Activated naive CD4-positive, alpha-beta T cell (primary cell): ENCODE results near the gene DIPK1A.

Experiments
- DNase-seq, 4 experiments: peaks; one replicate each; lab custom pipeline; 2025; lab: John Stamatoyannopoulos, UW

Gene DIPK1A

DNA sequence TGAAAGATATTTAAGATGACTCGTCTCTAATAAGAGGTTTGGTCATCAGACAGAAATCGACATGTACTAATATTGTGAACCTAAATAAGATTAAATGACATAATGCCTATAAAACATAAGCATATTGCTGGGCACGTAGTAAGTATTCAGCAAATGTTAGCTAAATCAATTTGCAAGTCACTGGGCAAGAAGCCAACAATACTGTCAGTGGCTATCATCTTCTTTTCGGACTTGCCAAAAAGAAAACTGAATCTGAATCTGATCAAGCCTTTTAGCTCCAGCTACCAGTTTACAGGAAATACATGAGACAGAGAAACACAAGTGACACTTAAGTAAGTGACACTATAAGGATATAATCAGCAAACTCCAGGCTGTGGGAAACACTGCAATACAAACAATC, 83.5 kb downstream of the DIPK1A start:
- no peak for DNase-seq

DNA sequence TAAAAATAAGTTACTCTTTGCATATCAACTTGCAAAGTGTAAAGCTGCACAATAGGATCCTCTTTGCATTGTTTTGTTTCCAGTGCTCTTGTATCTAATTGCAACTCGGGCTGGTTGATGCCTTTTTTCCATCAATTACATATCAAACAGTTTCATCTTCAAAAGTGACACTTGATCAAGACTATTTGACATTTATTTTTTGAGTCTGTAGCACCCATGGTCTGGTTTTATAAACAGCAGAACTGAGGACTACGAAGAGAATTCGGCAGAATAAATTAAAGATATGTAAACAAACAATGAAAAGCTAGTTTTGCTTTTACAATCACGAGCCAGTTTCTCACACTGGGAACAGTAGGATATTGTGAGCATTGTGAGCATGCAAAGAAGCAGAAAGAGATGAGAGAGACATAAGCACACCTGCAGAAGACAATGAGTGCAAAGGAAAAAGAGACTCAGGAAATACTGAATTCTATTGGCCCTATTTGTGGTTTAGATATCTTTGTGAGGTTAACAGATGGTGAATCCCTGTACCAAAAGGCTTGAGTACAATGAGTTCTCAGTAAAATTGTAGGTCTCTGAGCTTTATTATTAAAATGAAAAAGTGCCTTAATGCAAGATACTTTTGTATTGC, 84.1 kb downstream of the DIPK1A start:
- DNase-seq, result no peak

GRCh38 chr1:92876351-92876750, 84.9 kb downstream of the DIPK1A start:
- no peak for DNase-seq

DNA sequence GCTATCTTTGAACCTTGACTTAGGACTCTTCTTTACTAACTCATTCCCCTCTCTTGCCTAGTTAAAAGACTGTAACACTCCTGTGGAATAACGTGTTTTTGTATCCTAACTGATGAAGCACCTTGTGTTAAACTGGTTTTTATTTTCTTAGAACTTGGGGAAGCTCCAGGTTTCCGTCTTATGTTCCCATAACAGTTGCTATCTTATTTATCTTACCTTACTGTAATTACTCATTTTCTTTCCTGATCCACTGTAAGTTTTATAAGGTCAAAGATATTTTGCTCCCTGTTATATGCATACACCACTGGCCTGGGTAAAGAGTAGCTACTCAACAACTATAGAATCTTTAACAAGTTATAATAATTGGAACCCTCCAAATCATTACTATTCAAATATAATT, 86.3 kb downstream of the DIPK1A start:
- no peak for DNase-seq

DNA sequence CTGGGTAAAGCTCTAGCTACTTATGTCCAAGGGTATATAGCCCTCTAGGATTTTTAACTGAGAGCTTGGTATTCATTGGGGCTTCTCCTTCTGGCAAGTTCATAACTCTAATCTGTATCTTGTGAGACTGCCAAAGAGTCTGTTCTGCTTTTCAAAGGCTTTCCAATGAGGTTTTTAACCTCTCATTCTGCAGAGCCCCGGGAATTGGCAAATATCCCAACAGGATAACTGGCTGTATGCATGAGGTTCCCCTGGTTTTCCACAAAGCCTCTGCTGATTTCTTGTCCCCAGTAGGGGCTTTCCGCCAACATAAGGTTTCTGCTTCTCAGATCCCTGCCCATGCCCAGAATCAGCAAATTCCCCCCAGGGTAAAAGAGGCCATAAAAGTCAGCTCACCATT, 88.5 kb downstream of the DIPK1A start:
- DNase-seq, result no peak

DNA sequence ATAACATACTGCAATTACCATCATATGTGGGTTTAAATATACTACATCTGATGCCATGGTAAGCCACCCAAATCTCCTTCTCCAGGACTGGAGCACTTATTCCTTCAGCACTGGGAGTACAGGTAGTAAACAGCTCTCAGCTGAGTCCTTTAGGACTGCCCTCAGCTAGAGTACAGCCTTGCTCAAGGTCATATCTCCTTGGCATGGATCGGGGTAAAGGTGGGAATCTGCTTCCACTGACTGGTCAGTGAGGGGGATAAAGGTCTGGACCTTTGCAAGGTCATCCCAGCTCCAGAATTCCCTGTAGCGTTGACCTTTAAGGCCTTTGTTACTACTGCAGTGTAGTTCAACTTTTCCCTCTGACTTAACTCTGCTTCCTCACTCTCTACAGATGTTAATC, 90.7 kb downstream of the DIPK1A start:
- DNase-seq, result no peak

GRCh38 chr1:92864131-92864530, 97.1 kb downstream of the DIPK1A start:
- no peak for DNase-seq

GRCh38 chr1:92862605-92863004, 98.7 kb downstream of the DIPK1A start:
- DNase-seq, result no peak

- no peak for DNase-seq
Measured at GRCh38 chr1:92859400-92860039, 101.7 kb downstream of the DIPK1A start.

DNA sequence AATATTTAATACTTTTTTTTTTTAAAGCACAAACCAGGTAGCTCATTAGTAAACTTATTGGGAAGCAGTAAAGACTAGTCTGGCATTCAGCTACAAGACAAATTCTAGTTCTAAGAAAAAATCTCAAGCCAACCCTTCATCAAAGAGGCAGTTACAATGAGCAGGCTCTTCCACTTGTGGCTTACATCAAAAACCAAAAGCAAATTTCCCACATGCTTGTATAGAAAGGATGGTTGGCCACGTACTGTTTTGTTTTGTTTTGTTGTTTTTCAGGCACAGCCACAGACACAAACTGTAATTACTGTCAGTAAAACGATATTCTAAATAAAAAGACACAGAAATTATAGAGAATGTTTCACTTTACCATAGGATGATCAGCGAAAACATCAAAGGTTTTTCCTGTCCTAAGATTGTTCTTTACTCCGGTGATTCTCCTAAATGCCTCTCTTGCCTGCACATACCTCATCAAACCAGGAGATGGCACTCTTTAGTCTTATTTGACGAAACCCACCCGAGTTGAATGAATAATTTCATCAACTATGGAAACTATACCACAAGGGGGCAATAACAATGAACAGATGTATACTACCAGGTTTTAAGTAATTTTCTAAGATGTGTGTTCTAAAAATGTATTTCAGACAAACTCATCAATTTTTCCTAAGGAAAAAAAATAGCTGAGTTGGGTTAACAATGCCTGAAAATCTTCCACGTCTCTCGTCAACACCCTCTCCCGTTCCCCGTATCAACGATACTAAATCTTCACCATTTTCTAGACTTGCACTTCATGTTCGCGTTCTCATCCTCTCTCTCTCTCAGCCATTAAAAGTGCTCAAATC, 102.5 kb downstream of the DIPK1A start:
- DNase-seq, result no peak

DNA sequence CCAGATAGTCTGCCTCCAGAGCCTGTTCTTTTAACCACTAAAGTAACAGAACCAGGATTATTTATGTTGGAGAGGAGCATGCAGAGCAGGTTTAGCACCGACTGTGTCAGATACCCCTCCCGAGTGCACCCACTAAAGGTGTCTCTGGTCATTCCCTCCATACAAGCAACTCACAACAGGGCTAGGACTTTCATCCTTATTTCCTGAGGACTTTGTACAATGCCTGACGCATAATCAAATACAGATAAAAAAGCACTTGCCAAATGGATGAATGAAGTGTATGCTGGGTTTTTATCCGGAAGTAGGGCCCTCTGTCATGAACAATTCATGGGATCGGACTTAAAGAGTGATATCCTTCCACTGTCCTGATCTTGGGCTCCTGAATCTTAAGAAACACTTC, 103.4 kb downstream of the DIPK1A start:
- DNase-seq, result no peak

GRCh38 chr1:92855236-92855635, 106.0 kb downstream of the DIPK1A start:
- DNase-seq, result no peak

GRCh38 chr1:92854101-92854785, 107.0 kb downstream of the DIPK1A start:
- no peak for DNase-seq

- DNase-seq, result no peak
Measured at GRCh38 chr1:92853299-92853698, 108.0 kb downstream of the DIPK1A start.

GRCh38 chr1:92851729-92852128, 109.5 kb downstream of the DIPK1A start:
- DNase-seq, result no peak

GRCh38 chr1:92850019-92850418, 111.2 kb downstream of the DIPK1A start:
- DNase-seq, result no peak

GRCh38 chr1:92848201-92848600, 113.1 kb downstream of the DIPK1A start:
- DNase-seq, result no peak

DNA sequence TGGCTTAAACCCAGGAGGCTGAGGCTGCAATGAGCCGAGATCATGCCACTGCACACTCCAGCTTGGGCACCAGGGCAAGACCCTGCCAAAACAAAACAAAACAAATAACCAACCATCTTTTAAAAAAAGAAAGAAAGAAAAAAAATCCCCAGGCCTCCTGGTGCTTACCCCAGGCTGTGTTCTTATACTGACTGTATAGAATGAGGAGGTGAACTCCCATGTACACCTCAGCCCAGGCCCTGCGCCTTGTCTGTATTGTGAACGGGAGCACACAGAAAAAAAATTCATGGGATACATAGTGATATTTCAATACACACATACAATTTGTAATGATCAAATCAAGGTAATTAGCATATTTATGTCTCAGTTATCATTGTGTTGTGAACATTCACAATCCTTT, 115.4 kb downstream of the DIPK1A start:
- DNase-seq, result no peak

DNA sequence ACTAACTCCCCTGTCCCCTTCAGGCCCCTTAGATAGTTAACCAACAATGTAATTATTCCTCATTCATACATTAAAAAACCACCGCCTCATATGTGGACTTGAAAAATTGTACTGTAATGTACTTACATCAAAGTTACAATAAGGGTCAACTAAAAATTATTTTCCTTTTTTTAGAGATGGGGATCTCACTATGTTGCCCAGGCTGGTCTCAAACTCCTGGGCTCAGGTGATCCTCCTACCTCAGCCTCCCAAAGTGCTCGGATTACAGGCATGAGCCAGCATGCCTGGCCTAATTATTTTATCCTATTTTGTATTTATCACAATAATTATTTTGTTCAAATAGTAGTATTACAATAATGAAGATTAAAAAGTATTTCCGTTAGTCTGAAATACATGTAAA, 116.8 kb downstream of the DIPK1A start:
- DNase-seq, result no peak

- DNase-seq, result no peak
Measured at GRCh38 chr1:92843429-92844352, 117.6 kb downstream of the DIPK1A start.

- no peak for DNase-seq
Measured at GRCh38 chr1:92843046-92843423, 118.2 kb downstream of the DIPK1A start.
